ENCODE results near the gene IL6ST.

IL6ST gene

DNA sequence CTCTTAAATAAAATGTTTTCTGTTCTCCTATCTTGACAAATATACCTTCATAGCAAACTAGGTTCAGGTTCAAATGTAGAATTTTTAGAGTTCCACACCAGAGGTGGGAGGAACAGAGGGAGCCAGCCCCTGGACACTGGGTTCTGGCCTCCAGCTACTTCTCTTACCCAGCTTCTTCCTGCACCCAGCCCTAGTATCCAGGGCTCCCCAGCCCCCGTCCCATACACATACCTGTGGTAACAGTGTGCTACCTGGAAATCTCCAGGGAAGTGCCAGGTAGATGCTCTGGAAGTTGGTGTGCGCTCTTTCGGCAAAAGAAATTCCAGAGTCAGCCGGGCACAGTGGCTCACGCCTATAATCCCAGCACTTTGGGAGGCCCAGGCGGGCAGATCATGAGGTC lies 33.9 kb upstream of the IL6ST start:
- no peak overlapping the region for H3K4me3 Mint-ChIP-seq
- no peaks in the 10 kb centered on the region for H3K27me3 Mint-ChIP-seq (ENCODE audit: low read depth)
- no peak overlapping the region for H3K27ac Mint-ChIP-seq
- no peaks in the 10 kb centered on the region for H3K9me3 Mint-ChIP-seq
- no peaks in the 10 kb centered on the region for H3K4me1 Mint-ChIP-seq
- TF ChIP-seq, protein P1, sequence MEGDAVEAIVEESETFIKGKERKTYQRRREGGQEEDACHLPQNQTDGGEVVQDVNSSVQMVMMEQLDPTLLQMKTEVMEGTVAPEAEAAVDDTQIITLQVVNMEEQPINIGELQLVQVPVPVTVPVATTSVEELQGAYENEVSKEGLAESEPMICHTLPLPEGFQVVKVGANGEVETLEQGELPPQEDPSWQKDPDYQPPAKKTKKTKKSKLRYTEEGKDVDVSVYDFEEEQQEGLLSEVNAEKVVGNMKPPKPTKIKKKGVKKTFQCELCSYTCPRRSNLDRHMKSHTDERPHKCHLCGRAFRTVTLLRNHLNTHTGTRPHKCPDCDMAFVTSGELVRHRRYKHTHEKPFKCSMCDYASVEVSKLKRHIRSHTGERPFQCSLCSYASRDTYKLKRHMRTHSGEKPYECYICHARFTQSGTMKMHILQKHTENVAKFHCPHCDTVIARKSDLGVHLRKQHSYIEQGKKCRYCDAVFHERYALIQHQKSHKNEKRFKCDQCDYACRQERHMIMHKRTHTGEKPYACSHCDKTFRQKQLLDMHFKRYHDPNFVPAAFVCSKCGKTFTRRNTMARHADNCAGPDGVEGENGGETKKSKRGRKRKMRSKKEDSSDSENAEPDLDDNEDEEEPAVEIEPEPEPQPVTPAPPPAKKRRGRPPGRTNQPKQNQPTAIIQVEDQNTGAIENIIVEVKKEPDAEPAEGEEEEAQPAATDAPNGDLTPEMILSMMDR (IDR thresholded peaks at IDR 0.05; ENCODE audit: unreplicated experiment in 3 of 3) = no peak
- H3K36me3 Mint-ChIP-seq (ENCODE audit: low read depth) = no peaks in the 10 kb centered on the region

- Mint-ChIP-seq H3K27ac (no peak overlapping the region), H3K27me3 (ENCODE audit: low read depth) (no peaks in the 10 kb centered on the region), H3K36me3 (ENCODE audit: low read depth) (no peaks in the 10 kb centered on the region), H3K4me1 (no peaks in the 10 kb centered on the region), H3K4me3 (no peak overlapping the region), H3K9me3 (no peaks in the 10 kb centered on the region)
- TF ChIP-seq, protein P1 (IDR thresholded peaks at IDR 0.05; ENCODE audit: unreplicated experiment in 3 of 3) = no peak
Observed at GRCh38 chr5:56026863-56027300, 32.1 kb upstream of the IL6ST start.

GRCh38 chr5:56025151-56025885 lies 30.6 kb upstream of the IL6ST start:
- no peaks in the 10 kb centered on the region for H3K9me3 Mint-ChIP-seq
- no peaks in the 10 kb centered on the region for H3K27me3 Mint-ChIP-seq (ENCODE audit: low read depth)
- TF ChIP-seq, protein P1 (IDR thresholded peaks at IDR 0.05; ENCODE audit: unreplicated experiment in 3 of 3) = no peak
- H3K4me1 Mint-ChIP-seq = no peaks in the 10 kb centered on the region
- no peak overlapping the region for H3K4me3 Mint-ChIP-seq
- peak overlapping the region; percentile 76 to 92 (median 88) for H3K27ac Mint-ChIP-seq
- H3K36me3 Mint-ChIP-seq (ENCODE audit: low read depth) = no peaks in the 10 kb centered on the region

GRCh38 chr5:56024810-56025150 lies 30.0 kb upstream of the IL6ST start:
- Mint-ChIP-seq H3K9me3 (no peaks in the 10 kb centered on the region), H3K27ac (peak overlapping the region; percentile 76 to 92 (median 88)), H3K4me3 (no peak overlapping the region), H3K4me1 (peaks cover under 1% of the 10 kb centered on the region), H3K27me3 (ENCODE audit: low read depth) (no peaks in the 10 kb centered on the region), H3K36me3 (ENCODE audit: low read depth) (no peaks in the 10 kb centered on the region)
- TF ChIP-seq, protein P1 (IDR thresholded peaks at IDR 0.05; ENCODE audit: unreplicated experiment in 3 of 3) = no peak

- Mint-ChIP-seq H3K27ac (peak overlapping the region in 1 of 3 experiments; percentile 19), H3K4me3 (no peak overlapping the region), H3K9me3 (no peaks in the 10 kb centered on the region), H3K4me1 (peaks cover 8% of the 10 kb centered on the region), H3K27me3 (ENCODE audit: low read depth) (no peaks in the 10 kb centered on the region), H3K36me3 (ENCODE audit: low read depth) (no peaks in the 10 kb centered on the region)
- TF ChIP-seq, protein P1 (IDR thresholded peaks at IDR 0.05; ENCODE audit: unreplicated experiment in 3 of 3) = no peak
Observed at GRCh38 chr5:56023296-56023695, 28.5 kb upstream of the IL6ST start.

Measured in nephron (organoid).